ES-I3 (cell line): ENCODE results near the gene NKX2-2.
A peak's percentile ranks its signal among the peaks of the same experiment; 100 is the strongest.

Experiments used
- H3K36me3 ChIP-seq: 2 replicates; pipeline ENCODE4 v1.6.1; 2013; ENCODE audit warnings: mild to moderate bottlenecking, low read length, control low read depth, moderate library complexity; ENCODE audit not compliant: insufficient read depth
- H3K4me1 ChIP-seq: 2 replicates; pipeline ENCODE4 v1.6.1; 2013; ENCODE audit warnings: mild to moderate bottlenecking, control low read depth, low read length; ENCODE audit not compliant: insufficient read depth
- H3K9ac ChIP-seq: 2 replicates; pipeline ENCODE4 v1.6.1; 2013; ENCODE audit warnings: low read depth, mild to moderate bottlenecking, low read length, moderate library complexity
- H3K9me3 ChIP-seq: 2 replicates; pipeline ENCODE4 v1.6.1; 2013; ENCODE audit warnings: mild to moderate bottlenecking, low read length, moderate library complexity; ENCODE audit not compliant: control insufficient read depth, insufficient read depth

Gene NKX2-2

DNA sequence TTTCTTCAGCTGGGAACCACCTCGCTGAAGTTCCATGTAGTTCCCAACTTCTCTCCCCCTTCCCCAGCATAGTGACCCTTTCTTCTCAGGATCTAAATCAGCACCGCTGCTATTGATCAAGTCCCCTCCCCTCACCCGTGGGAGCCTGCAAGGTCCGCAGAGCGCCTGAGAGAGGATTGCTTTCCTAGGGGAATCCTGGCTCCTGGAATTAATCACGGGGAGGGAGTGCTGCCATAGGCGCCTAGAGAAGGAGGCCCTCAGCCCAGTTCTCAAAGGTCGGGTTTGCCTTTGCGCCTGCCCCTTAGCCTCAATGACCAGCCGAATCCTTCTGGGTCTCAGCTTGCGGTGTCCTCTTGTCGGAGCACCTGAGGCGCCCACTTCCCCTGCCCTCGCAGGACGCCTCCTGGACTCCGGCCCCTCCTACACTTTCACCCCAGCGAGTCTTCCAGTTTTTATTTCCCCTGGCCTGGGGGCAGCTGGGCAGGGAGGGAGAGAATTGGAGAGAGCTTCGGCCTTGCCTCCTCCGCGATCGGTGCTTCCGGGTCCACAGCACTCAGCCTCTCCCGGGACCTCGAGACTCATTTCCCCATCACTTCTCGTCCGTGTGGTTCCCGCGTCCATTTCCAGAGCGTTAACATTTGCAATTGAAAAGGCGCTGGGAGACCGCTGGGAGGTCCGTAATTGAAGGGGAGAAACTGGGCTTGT, 3.1 kb upstream of the NKX2-2 start:
- H3K9ac ChIP-seq, result peak overlapping the region; percentile 34; the same call in 1 of the 2 replicates
- no peaks in the 10 kb centered on the region; the same call in 1 of the 2 replicates for H3K9me3 ChIP-seq
- no peaks in the 10 kb centered on the region for H3K36me3 ChIP-seq
- no peaks in the 10 kb centered on the region; the same call in 1 of the 2 replicates for H3K4me1 ChIP-seq

DNA sequence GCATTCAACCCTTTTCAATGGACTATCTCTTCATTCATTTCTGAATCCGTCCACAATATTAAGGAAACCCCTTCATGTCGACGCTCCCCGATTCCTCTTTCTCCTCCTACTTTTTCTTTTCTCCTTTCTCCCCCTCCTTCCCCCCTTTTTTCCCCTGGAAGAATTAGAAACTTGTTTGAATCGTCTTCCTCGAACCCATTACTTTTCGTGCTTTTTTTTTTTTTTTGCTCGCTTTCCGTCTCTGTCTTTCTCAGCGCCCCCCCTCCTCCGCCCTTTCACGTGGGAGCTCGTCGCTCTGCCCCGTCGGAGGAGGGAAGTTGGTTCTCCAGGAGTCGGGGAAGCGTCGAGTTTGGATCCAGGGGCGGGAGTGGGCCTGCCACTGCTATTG, 2.3 kb upstream of the NKX2-2 start:
- H3K4me1 ChIP-seq, result peaks cover 3% of the 10 kb centered on the region; the same call in 1 of the 2 replicates
- H3K36me3 ChIP-seq, result no peaks in the 10 kb centered on the region
- no peaks in the 10 kb centered on the region; the same call in 1 of the 2 replicates for H3K9me3 ChIP-seq

DNA sequence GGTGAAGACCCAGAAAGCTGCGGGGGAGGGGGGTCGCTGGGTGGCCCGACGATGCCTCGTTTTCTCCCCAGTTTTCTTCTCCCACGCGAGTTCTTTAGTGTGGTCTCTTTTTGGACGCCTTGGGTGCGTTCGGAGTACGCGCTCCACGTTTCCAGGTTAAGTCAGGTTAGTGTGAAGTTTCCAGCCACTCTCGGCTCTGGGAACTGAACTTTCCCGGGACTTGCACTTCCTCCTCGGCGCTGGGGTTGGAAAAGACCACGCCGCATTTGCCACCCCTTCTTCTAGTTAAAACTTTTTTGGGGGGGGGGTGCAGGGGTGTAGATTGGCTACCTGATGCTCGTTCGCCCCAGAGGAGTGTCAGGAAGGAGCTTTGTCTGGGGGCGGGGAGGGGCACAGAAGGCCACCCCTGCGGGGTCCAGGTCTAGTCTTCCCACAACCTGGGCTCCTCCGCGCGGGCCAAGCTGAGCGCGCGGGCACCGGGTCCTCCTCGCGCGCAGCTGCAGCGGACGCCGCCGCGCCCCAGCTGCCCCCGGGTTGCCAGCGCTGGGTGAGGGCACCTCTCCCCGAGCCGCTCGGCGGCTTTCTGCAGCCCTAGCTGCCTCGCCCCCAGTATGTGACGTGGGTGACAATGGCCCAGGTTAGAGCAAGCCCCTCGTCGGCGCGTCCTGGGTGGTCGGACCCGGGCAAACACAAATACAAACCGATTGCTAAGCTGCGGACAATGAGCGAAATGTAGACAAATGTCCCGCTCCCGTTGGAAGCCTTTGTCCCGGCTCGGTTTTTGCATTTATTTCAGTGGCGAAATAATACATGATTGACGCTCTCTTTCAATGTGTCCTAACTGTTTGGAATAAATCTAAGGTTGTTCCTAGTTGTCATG, 1.7 kb upstream of the NKX2-2 start:
- Histone ChIP-seq H3K9me3 (no peaks in the 10 kb centered on the region; the same call in 1 of the 2 replicates), H3K9ac (peak overlapping the region; percentile 28; the same call in 1 of the 2 replicates), H3K4me1 (peaks cover 5% of the 10 kb centered on the region; the same call in 1 of the 2 replicates), H3K36me3 (no peaks in the 10 kb centered on the region)

More for the DNA sequence above, 2.3 kb upstream of the NKX2-2 start:
- H3K9ac ChIP-seq, result peak overlapping the region; percentile 6; the same call in 1 of the 2 replicates

DNA sequence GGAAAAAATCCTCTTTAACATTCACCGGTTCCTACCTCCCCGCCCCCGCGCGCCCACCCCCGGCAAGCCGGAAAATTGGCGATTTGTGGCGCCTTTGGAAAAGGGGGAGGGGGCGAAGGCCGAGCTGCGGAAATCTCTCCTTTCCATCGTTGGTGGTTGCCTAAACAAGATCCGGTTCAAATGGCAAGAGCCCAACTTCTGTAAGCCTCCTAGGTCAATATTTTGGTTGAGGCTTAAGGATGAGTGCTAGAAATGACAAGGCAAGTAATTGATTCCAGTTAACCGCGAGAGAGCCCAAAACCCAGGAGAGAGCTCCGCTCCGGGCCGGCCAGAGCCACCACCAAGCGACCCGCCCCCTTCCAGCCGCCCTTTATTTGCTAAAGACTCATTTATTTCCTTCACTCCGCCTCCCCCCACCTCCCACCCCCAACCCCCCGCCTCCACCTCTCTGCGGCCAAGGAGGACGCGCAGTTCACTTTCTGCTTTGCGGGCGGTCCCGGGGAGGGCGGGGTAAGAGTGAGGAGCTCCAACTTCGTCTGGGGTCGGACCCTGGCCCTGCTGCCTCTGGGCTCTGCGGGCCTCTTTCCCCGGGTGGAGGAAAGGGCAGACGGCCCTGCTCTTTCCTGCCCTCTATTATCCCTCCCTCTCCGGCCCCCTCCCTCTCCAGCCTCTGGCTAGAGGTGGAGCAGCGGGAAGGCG, 838 bp upstream of the NKX2-2 start:
- Histone ChIP-seq H3K36me3 (no peaks in the 10 kb centered on the region), H3K4me1 (peaks cover 5% of the 10 kb centered on the region; the same call in 1 of the 2 replicates), H3K9me3 (no peaks in the 10 kb centered on the region; the same call in 1 of the 2 replicates), H3K9ac (peak overlapping the region; percentile 63; the same call in 1 of the 2 replicates)

DNA sequence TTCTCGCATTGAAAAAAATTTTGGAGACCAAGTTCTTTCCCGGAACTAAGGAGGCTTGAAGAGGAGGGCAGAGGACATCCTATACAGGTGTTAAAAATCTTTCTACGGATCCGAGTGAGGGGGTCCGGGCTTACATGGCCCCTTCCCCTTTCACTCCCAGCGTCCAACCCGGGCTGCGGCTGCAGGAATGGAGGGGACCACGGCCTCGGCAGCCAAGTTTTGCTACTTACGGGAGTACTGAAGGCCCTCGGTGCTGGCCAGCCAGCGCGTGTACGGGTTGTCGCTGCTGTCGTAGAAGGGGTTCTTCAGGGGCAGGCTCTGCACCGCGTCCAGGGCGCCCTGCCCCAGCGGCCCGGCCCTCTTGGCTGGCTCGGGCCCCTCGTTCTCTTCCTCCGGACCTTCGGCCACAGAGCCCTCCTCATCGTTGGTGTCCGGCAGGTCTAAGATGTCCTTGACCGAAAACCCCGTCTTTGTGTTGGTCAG, 642 bp downstream of the NKX2-2 start:
- Histone ChIP-seq H3K4me1 (peaks cover 10% of the 10 kb centered on the region; the same call in 1 of the 2 replicates), H3K9ac (peak overlapping the region; percentile 28; the same call in 1 of the 2 replicates), H3K9me3 (no peaks in the 10 kb centered on the region; the same call in 1 of the 2 replicates), H3K36me3 (no peaks in the 10 kb centered on the region)

DNA sequence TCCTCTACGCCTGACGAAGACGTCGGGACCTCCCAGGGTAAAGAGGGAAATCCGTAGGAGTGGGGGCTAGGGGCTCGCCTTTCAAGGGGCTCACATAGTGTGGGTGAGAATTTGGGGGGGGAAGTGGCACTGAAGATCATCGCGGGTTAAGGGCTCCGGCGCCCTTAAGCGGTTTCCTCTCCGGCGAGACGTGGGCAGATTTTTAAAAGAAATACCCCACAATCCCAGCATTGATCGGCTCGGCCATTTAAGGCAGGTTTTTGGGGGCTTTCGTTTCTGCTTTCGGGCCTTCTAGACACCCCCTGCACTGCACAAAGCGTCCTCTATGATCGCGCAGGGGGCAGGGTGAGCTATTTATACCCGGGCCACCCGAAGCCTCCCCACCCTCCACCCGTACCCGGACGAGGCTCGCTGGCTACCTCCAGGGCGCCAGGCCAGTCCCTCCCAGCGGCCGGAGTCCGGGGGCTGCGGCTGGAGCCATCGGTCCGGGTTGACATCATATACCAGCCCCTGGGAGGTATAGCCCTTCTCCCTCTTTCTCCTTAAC, 1.2 kb downstream of the NKX2-2 start:
- H3K9ac ChIP-seq, result peak overlapping the region; percentile 28; the same call in 1 of the 2 replicates
- peaks cover 10% of the 10 kb centered on the region; the same call in 1 of the 2 replicates for H3K4me1 ChIP-seq
- no peaks in the 10 kb centered on the region for H3K36me3 ChIP-seq
- no peaks in the 10 kb centered on the region; the same call in 1 of the 2 replicates for H3K9me3 ChIP-seq

DNA sequence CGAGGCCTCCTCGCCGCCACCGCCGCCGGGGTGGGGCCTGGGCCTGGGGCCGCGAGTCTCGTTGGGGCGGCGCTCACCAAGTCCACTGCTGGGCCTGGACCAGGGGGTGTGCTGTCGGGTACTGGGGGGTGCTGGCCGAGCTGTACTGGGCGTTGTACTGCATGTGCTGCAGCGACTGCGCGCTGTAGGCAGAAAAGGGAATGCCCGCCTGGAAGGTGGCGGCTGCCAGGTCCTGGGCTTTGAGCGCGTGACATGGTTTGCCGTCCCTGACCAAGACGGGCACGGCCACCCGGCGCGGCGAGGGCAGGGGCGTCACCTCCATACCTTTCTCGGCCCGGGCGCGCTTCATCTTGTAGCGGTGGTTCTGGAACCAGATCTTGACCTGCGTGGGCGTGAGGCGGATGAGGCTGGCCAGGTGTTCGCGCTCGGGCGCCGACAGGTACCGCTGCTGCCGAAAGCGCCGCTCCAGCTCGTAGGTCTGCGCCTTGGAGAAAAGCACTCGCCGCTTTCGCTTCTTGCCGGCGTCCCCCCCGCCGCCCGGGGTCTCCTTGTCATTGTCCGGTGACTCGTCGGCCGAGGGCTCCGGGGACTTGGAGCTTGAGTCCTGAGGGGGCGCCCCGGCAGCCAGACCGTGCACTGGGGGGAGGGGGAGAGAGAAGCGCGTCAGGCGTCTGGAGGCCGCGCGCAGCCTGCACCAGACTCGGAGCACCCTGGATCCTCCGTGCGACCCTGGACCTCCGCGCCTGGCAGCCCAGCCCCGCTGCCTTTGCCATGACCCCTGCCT, 1.8 kb downstream of the NKX2-2 start:
- Histone ChIP-seq H3K4me1 (peaks cover 10% of the 10 kb centered on the region; the same call in 1 of the 2 replicates), H3K9me3 (no peaks in the 10 kb centered on the region; the same call in 1 of the 2 replicates), H3K9ac (peak overlapping the region; percentile 24; the same call in 1 of the 2 replicates), H3K36me3 (no peaks in the 10 kb centered on the region)

DNA sequence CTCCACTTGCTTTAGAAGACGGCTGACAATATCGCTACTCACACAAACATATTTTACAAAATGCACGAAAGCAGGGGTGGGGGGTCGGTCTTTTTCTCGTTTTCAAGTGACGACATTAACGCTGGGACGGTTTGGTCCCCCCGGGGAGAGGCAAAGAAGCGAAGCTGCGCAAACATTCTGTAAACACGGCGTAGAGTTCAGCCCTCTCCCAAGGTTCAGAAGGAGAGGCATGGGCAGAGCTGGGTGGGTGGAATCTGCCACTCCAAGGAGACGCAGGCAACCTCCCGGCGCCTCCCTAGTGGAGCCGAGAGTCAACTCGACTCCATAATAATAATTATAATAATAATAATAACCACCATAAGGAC, 2.4 kb downstream of the NKX2-2 start:
- Histone ChIP-seq H3K9me3 (no peaks in the 10 kb centered on the region; the same call in 1 of the 2 replicates), H3K4me1 (peaks cover 10% of the 10 kb centered on the region; the same call in 1 of the 2 replicates), H3K9ac (no peak overlapping the region; the same call in 1 of the 2 replicates), H3K36me3 (no peaks in the 10 kb centered on the region)

DNA sequence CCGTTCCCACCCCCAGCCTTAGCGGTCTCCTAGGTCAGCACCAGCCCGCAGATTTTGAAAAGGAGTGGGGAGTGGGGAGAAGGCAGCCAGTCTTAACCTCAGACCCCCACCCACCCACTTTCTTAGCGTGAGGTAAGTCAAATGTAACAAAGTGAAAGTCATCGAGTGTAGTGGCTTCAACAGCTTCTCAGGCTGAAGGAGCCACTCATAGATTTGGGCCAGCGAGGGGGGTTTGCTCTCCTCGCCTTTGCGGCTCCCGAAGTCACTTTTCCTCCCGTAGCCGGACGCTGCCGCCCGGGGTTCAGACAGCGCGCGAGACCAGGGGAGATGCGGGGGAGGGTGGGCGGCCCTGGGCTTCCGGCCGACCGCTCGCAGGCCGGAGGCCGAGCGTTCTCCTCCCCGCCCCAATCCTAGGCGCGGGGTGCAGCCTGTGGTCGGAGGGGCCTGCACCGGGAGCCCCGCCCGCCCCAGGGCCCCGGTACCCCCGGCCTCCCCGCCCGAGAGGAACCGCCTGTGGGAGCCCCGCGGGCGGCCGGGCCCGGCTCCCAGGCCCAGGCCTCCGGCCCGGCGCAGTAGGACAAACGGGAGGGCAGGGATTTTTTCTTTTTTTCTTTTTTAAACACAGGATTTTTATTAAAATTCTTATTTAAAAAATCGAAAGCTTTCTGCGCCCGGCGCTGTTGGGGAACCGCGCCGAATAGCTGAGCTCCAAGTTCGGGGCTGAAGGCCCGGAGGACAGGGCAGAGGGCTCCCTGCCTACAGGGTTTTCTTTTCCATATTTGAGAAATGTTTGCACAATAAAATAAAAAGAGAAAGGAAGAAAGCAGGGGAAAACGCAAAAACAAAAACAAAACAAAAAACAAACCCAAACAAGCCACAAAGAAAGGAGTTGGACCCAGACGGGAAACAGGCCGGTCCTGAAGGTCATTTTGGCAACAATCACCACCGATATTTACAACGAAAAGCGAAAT, 3.2 kb downstream of the NKX2-2 start:
- H3K9ac ChIP-seq, result peak overlapping the region; percentile 36; the same call in 1 of the 2 replicates
- H3K36me3 ChIP-seq, result no peaks in the 10 kb centered on the region
- H3K4me1 ChIP-seq, result peaks cover 10% of the 10 kb centered on the region; the same call in 1 of the 2 replicates
- H3K9me3 ChIP-seq, result no peaks in the 10 kb centered on the region; the same call in 1 of the 2 replicates

DNA sequence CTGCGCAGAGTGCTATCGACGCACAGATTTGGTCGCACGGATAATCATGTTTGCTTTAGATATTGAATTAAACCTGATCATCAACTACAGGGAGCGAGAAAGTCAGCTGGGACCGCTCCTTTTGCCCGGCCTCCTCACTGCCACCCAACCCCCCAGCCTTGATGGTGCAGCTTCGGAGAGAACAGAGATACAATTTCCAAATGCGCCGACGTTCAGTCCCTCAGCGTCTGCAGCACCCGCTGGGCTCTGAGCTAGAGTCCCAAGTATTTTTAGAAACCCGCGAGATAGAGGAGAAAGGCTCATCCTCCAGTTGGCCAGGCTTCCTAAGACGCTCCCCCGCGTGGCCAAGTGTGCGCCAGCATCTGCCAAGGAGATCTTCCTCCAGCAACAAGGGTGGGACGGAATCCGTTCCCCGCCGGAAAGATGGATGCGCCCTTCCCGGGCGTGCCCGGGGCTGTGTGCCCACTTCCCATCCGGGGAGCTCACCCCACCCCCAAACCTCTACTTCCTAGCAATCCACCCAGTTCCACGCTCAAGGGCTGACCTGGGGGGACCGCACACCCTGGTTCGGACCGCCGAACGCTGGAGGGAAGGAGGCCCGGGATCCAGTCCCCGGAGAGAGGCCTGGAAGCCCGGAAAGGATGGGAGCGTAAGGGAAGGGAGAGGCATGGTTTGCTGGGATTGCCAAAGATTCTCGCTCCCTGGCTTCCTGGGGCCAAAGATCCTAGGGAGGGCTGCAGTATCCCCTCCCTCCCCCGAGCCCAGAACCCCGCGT, 4.1 kb downstream of the NKX2-2 start:
- peaks cover 10% of the 10 kb centered on the region; the same call in 1 of the 2 replicates for H3K4me1 ChIP-seq
- no peaks in the 10 kb centered on the region for H3K36me3 ChIP-seq
- H3K9me3 ChIP-seq, result no peaks in the 10 kb centered on the region; the same call in 1 of the 2 replicates
- H3K9ac ChIP-seq, result peak overlapping the region; percentile 36; the same call in 1 of the 2 replicates

DNA sequence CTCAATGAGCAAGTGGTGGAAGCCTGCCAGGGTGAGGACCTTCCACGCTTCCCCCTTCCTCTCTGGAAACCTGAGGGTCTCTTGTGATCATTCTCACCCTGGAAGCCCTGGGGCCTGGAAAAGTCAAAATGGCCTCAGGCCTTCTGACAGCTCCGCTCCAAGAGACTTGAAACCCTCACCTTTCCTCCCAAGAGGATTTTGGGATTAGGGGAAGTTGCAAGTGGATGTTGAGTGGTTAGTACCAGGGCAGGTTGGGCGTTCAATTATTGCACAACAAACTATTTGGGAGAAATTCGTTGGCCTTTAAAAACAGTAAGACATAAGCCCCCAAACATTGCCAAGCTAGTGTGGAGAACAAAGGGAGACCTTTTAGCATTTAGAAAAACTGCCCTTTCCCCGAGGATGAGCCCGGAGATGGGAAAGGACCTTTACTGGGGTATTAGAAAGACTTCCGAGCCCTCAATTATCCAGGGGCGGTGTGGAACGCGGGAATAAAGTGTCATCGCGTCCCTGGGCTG, 4.7 kb downstream of the NKX2-2 start:
- no peaks in the 10 kb centered on the region for H3K36me3 ChIP-seq
- no peaks in the 10 kb centered on the region; the same call in 1 of the 2 replicates for H3K9me3 ChIP-seq
- H3K4me1 ChIP-seq, result peaks cover 10% of the 10 kb centered on the region; the same call in 1 of the 2 replicates
- H3K9ac ChIP-seq, result no peak overlapping the region; the same call in 1 of the 2 replicates
